Measurements from ENCODE around the gene PTRH1.

DNA sequence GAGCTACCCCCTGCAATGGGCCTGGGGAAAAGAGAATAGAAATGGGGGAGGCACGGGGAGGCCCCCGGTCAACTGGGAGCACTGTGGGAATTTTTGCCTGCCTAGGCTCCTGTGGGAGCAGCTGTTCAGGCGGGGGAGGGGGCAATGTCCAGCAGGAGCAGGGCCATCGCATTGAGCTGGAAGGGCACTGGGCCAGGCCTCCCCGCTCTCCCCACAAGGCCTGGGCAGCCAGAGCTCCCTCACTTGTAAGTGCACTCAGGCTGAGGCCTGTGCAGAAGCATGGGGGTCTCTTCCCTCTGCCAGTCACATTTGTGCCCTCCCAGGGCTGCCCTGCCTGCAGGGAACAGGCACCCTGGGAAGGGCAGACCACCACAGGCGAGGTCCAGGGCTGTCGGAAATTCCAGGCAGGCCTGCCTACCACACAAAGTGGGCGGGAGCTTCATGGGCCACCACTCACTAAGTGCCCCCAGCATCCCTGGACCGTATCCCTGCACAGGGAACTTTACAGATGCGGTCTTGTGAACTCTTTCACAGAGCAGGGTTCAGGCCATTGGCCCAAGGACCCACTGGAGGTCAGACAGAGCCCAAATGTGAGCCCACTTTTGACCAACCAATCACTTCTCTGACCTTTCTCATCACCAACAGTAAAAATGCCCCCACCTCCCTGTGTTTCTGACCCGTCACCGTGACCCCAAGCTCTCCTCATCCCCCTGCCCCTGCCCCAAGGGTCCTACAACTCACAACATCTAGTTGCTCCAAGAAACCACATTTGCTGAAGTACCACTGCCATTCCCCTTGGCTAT, 9.7 kb downstream of the PTRH1 start:
- TF ChIP-seq, protein P1, sequence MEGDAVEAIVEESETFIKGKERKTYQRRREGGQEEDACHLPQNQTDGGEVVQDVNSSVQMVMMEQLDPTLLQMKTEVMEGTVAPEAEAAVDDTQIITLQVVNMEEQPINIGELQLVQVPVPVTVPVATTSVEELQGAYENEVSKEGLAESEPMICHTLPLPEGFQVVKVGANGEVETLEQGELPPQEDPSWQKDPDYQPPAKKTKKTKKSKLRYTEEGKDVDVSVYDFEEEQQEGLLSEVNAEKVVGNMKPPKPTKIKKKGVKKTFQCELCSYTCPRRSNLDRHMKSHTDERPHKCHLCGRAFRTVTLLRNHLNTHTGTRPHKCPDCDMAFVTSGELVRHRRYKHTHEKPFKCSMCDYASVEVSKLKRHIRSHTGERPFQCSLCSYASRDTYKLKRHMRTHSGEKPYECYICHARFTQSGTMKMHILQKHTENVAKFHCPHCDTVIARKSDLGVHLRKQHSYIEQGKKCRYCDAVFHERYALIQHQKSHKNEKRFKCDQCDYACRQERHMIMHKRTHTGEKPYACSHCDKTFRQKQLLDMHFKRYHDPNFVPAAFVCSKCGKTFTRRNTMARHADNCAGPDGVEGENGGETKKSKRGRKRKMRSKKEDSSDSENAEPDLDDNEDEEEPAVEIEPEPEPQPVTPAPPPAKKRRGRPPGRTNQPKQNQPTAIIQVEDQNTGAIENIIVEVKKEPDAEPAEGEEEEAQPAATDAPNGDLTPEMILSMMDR (IDR thresholded peaks at IDR 0.05) = no peak
- TF ChIP-seq CREM (CRISPR knock-in tag; IDR thresholded peaks at IDR 0.05) (no peak), FOXK1 (CRISPR knock-in tag; IDR thresholded peaks at IDR 0.05) (no peak), CBFB (CRISPR knock-in tag; IDR thresholded peaks at IDR 0.05; ENCODE audit: low read depth) (no peak), IRF2 (CRISPR knock-in tag; IDR thresholded peaks at IDR 0.05; ENCODE audit: borderline replicate concordance, low read depth) (no peak), ZNF317 (CRISPR knock-in tag; IDR thresholded peaks at IDR 0.05; ENCODE audit: borderline replicate concordance, low read depth) (no peak), SMAD3 (CRISPR knock-in tag; IDR thresholded peaks at IDR 0.05; ENCODE audit: borderline replicate concordance) (no peak), SP1 (CRISPR knock-in tag; conservative IDR thresholded peaks at IDR 0.05) (no peak)

Data from WTC11 (cell line).